Stimulated activated CD8-positive, alpha-beta memory T cell treated with anti-CD3 and anti-CD28 coated beads, Interleukin-12 subunit alpha, Interleukin-12 subunit beta, amount 100 ng/mL, for 1 hour (primary cell): ENCODE data around the gene CARHSP1.
"Not testable (repeated sequence)": the region's sequence is repeated elsewhere in the genome, so short reads cannot be mapped to it uniquely, and the experiment has no call there.

ENCODE experiments used
- DNase-seq: peaks from one replicate; pipeline ENCODE4 v3.0.0-alpha.2; 2020; ENCODE audit warnings: low read depth

Gene CARHSP1

GRCh38 chr16:8868416-8869211 is at the start of gene CARHSP1:
TSS of gene CARHSP1 (minus strand) at chr16:8869006. CDS start at chr16:8859328, 9,678 bp downstream.
- DNase-seq, result peak; percentile 52

- DNase-seq, result not testable (repeated sequence)
Observed at GRCh38 chr16:8917336-8917735, 48.5 kb upstream of the CARHSP1 start.

GRCh38 chr16:8916541-8917225 is 47.9 kb upstream of the CARHSP1 start:
- DNase-seq, result no peak

- no peak for DNase-seq
Observed at GRCh38 chr16:8915722-8916301, 47.0 kb upstream of the CARHSP1 start.

- DNase-seq, result no peak
Observed at GRCh38 chr16:8914098-8914497, 45.3 kb upstream of the CARHSP1 start.

GRCh38 chr16:8912793-8913192 is 44.0 kb upstream of the CARHSP1 start:
- no peak for DNase-seq

GRCh38 chr16:8910811-8911210 is 42.0 kb upstream of the CARHSP1 start:
- no peak for DNase-seq

GRCh38 chr16:8908810-8909468 is 40.1 kb upstream of the CARHSP1 start:
- no peak for DNase-seq

GRCh38 chr16:8907096-8907495 is 38.3 kb upstream of the CARHSP1 start:
- no peak for DNase-seq

GRCh38 chr16:8905795-8906591 is 37.2 kb upstream of the CARHSP1 start:
- DNase-seq, result no peak

- DNase-seq, result no peak
Observed at GRCh38 chr16:8905168-8905762, 36.5 kb upstream of the CARHSP1 start.

GRCh38 chr16:8904018-8904430 is 35.2 kb upstream of the CARHSP1 start:
- DNase-seq, result no peak

- DNase-seq, result no peak
Observed at GRCh38 chr16:8903004-8903403, 34.2 kb upstream of the CARHSP1 start.

- DNase-seq, result no peak
Observed at GRCh38 chr16:8901320-8901861, 32.6 kb upstream of the CARHSP1 start.

- DNase-seq, result no peak
Observed at GRCh38 chr16:8900343-8900742, 31.5 kb upstream of the CARHSP1 start.

- no peak for DNase-seq
Observed at GRCh38 chr16:8899709-8900317, 31.0 kb upstream of the CARHSP1 start.

- no peak for DNase-seq
Observed at GRCh38 chr16:8898660-8899318, 30.0 kb upstream of the CARHSP1 start.

- no peak for DNase-seq
Observed at GRCh38 chr16:8894736-8895334, 26.0 kb upstream of the CARHSP1 start.

- no peak for DNase-seq
Observed at GRCh38 chr16:8893976-8894690, 25.3 kb upstream of the CARHSP1 start.
